SH-SY5Y (cell line): Measurements from ENCODE around the gene CIP2A.

Experiments used
- GATA2 ChIP-seq: IDR thresholded peaks from 2 replicates; pipeline ENCODE4 v1.6.1; 2011; ENCODE audit warnings: mild to moderate bottlenecking, low read depth, low read length
- GATA3 ChIP-seq: IDR thresholded peaks from 2 replicates; pipeline ENCODE4 v1.6.1; 2011; ENCODE audit warnings: low read depth, mild to moderate bottlenecking, low read length, moderate library complexity

- TF ChIP-seq GATA3 (no peak), GATA2 (no peak)
Measured at GRCh38 chr3:108511490-108511889, 77.7 kb downstream of the CIP2A start.
